Endothelial cell of umbilical vein (primary cell): ENCODE results near the gene SPINK13.

ENCODE experiments used
- CTCF ChIP-seq, 2 donors: IDR thresholded peaks; 1 replicate in 1 of 2; 2 replicates in 1 of 2; pipeline ENCODE4 v1.5.1; 2011; ENCODE audit warnings: low read length in 2 of 2, mild to moderate bottlenecking in 2 of 2, moderate library complexity in 2 of 2, control low read depth in 1 of 2, inconsistent platforms in 1 of 2, low read depth in 1 of 2; ENCODE audit not compliant: insufficient read depth in 1 of 2; ENCODE audit errors: extremely low read depth in 1 of 2
- EZH2 ChIP-seq: IDR thresholded peaks from 2 replicates; pipeline ENCODE4 v1.6.1; 2012; ENCODE audit warnings: borderline replicate concordance, low read depth, mild to moderate bottlenecking, moderate library complexity, low read length, inconsistent platforms; ENCODE audit not compliant: severe bottlenecking
- FOS ChIP-seq: IDR thresholded peaks from 2 replicates; pipeline ENCODE4 v1.6.1; 2011; ENCODE audit warnings: mild to moderate bottlenecking, low read length, moderate library complexity, borderline replicate concordance; ENCODE audit not compliant: insufficient read depth
- GATA2 ChIP-seq: IDR thresholded peaks from 2 replicates; pipeline ENCODE4 v1.7.0; 2011; ENCODE audit warnings: low read depth, mild to moderate bottlenecking, moderate library complexity, mixed read lengths, low read length; ENCODE audit not compliant: insufficient read length, insufficient read depth
- MAX ChIP-seq: IDR thresholded peaks from 2 replicates; pipeline ENCODE4 v1.6.1; 2011; ENCODE audit not compliant: insufficient read depth, insufficient read length
- POLR2A ChIP-seq: IDR thresholded peaks from 2 replicates; pipeline ENCODE4 v1.6.1; 2012; ENCODE audit warnings: low read depth, mild to moderate bottlenecking, control low read depth, low read length
- POLR2AphosphoS5 ChIP-seq: IDR thresholded peaks from 2 replicates; pipeline ENCODE4 v1.6.1; 2012; ENCODE audit warnings: low read depth, mild to moderate bottlenecking, control low read depth, low read length, moderate library complexity; ENCODE audit not compliant: insufficient read depth

DNA sequence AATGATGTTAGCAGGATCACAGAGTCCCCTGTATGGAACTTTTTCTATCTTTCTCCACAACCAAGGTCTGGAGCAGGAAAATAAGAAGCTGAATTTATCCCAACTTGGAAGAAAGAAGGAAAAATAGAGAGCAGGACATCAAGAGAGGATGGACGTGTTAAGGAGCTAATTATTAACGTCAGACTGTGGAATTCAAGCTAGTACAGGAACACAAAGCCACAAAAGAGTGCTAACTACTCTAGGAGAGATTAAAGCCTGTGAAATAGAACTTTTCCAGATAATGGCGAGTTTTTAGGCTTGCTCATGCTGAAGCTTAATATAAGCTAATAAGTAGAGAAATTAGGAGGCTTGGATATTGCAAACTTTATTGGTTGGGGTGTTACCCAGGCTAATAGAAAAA, 632 bp upstream of the SPINK13 start:
- TF ChIP-seq EZH2 (no peak), CTCF (IDR thresholded peaks at IDR 0.05; ENCODE audit: extremely low read depth in 1 of 2, insufficient read depth in 1 of 2, low read depth in 1 of 2, low read length in 2 of 2) (no peak), POLR2AphosphoS5 (no peak), MAX (no peak), FOS (no peak), POLR2A (no peak), GATA2 (no peak)
